ENCODE data around the gene STK32C. TPM values are rescaled to one million over a fixed set of nuclear protein-coding genes. Genes with fewer than 3 reads are reported as not detected.

Gene STK32C
- total RNA-seq, 1 donor from 2014 or later: 9.4 TPM

GRCh38 chr10:132174237-132174636 lies 133.5 kb downstream of the STK32C start:
- intact Hi-C loops (cut with micrococcal nuclease): no loop called here

DNA sequence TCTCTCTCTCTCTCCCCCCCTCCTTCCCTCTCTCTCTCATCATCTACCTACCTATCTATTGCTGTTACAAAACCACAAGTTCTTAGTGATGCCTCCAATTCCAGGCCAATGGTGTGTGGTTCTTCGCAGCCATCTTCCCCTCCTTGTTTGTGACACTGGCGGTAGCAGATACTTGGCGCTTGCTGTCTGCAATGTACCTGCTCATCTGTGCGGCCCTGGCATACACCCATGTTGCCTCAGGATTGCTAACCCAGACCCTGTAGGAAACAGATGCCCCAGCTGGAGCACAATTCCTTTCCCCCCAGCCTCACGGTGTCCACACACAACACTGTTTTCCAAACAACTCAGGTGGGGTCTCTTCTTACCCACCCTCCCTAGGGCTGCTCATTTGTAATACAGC lies 134.6 kb downstream of the STK32C start:
- intact Hi-C loops (cut with micrococcal nuclease): no loop called here

- intact Hi-C loops (cut with micrococcal nuclease): no loop called here
Measured at GRCh38 chr10:132172091-132173066, 135.4 kb downstream of the STK32C start.

DNA sequence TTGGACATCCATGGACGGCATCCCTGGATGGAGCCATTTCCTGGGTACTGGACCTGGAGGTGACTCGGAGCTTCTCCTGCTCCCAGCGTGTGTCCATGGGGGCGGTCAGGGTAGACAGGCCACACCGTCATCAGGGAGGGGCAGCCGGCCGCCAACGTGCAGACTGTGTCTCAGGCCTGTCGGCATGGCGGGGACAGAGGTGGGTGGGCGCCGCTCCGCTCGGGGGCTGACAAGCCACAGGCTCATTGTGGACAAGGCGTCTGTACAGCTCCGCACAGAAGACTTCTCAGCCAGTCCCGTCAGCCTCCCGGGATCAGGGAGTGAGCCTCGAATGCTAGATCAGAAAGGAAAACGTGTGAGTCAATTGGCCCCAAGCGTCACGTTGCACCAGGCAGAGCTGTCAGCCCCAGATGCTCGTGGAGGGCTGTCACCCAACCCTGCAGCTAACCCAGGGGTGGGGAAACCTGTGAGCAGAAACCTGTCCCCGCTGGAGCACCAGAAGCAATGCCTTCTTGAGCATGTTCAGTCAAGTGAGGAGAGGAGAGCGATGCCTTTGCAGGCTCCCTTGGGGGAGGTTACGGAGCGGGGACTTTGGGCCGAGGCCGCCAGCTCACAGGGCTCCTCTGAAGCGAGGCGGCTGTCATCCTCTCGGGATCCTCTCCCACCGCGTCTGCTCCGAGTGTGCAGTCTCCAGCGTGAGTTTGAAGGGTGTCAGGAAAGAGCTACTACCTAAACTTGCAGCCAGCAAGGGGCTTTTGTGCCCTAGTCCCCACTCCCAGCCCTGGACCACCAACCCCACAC lies 137.0 kb downstream of the STK32C start:
- intact Hi-C loops (cut with micrococcal nuclease): no loop called here

DNA sequence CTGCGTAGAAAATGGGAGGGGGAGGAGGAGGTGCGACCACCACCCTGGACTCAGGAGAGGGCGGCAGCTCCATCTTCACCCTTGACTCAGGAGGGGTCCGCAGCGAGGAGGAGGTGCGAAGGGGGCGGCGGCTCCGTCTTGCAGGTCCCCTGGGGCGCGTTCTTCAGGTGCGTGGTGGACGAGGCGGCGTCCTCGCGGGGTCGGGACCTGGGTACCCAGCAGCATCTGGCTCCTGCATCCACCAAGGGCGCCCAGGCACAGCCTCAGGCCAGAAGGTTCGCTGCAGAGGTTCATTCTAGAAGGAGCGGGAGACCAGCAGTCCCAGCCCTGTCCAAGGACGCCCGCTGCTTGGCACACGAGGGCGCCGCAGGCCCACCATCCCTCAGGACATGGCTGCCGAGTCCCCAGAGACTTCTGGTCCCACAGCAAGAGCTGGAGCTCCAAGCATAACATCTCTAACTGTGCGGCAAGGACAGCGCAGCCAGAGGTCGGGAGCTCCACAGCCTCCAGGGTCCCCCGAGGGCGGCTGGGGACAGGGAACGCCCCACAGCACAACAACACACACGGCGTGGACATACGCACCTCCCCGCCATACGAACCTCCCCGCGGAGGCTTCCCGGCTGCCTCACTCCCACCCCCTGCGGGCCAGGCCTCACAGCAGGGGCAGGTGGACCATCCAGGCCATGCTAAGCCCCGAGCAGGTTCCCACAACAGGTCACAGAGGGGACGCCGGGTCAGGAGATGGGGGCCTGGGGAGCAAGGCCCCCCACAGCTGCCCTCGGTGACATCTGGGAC lies 137.8 kb downstream of the STK32C start:
- intact Hi-C loops (cut with micrococcal nuclease): no loop called here

GRCh38 chr10:132169031-132169765 lies 138.6 kb downstream of the STK32C start:
- intact Hi-C loops (cut with micrococcal nuclease): no loop called here

DNA sequence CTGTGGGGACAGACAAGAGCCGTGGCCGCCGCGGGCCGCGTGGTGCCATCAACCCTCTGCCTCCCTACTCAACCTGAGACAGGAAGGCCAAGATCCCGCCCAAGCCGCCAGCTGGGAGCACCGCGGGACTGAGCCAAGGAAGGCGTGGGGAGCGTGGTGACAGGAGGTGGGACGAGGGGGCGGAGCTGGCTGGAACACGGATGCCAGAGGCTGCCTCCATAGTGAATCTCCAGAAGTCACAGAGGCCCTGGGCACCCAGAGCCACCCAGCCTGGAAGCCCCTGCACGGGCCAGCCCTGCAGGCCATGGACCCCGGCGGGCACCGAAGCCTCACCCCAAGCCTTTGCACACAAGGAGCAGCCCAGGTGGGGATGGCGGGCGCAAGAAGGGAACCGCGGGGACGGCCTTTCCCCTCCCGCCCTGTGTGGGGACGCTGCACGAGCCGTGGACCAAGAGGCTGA lies 139.1 kb downstream of the STK32C start:
- intact Hi-C loops (cut with micrococcal nuclease): no loop called here

DNA sequence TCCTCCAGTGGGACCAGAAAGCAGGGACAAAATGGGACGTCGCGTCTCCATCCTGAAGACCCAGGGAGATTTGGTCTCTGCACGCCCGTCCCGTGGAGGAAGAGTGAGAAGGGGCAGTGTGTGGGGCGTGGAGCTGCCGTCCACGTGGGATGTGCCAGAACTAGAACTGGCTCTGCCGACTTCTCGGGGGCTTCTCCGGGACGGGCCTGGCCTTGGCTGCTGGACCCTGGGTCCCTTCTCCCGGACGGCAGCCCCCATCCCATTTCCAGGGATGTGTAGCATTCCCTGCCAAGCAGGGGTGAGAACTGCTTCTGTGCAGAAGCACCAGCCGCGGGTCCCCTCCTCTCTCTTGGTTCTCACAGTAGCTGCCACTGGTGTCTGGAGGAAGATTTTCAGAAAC lies 139.8 kb downstream of the STK32C start:
- intact Hi-C loops (cut with micrococcal nuclease): no loop called here

- intact Hi-C loops (cut with micrococcal nuclease): no loop called here
Measured at GRCh38 chr10:132167041-132167674, 140.6 kb downstream of the STK32C start.

GRCh38 chr10:132166216-132166950 lies 141.4 kb downstream of the STK32C start:
- intact Hi-C loops (cut with micrococcal nuclease): no loop called here

GRCh38 chr10:132165416-132165980 lies 142.3 kb downstream of the STK32C start:
- intact Hi-C loops (cut with micrococcal nuclease): no loop called here

GRCh38 chr10:132164761-132165278 lies 142.9 kb downstream of the STK32C start:
- intact Hi-C loops (cut with micrococcal nuclease): no loop called here

DNA sequence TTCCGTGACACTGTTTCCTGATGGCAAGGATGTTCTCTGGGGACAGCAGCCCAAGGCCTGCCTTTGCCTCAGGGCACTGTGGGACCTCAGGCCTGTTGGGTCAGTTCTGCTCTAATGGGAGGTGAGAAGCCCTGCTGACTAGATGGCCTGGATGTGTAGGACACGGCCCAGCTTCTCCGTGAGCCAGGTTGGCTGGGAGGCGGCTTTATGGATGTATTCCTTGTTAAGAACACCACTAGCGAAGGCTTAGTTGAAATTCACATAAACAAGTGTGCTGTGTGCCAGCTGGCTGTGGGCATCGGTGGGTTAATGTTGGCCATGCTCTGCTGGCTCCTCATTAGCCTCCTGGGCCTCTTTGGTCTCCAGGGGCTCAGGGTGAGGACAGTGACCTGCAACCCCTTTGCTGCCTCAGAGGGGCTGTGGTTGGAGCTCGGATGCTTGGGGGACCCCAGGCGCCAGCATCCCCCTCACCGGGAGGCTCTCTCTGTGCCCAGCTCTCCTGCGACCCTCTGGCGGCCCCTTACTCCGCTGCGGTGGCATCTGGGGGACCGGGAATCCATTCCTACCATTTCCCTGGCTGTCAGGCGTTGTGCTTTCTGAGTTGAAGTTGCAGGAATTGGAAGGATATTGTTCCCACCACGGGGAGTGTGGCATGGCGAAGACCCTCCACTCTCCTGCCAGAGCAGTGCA lies 143.8 kb downstream of the STK32C start:
- intact Hi-C loops (cut with micrococcal nuclease): loop anchor here (1.0 to 2.0 kb wide), 2 partner anchors 144 to 167 kb away; no protein-coding TSS in a partner anchor

GRCh38 chr10:132163278-132163765 lies 144.4 kb downstream of the STK32C start:
- intact Hi-C loops (cut with micrococcal nuclease): loop anchor here (1.0 to 2.0 kb wide), 2 partner anchors 145 to 167 kb away; no protein-coding TSS in a partner anchor

- intact Hi-C loops (cut with micrococcal nuclease): loop anchor here (1.0 to 2.0 kb wide), 5 partner anchors 23 to 375 kb away; partner anchors contain the start of gene INPP5A
Measured at GRCh38 chr10:132162590-132163277, 145.0 kb downstream of the STK32C start.

DNA sequence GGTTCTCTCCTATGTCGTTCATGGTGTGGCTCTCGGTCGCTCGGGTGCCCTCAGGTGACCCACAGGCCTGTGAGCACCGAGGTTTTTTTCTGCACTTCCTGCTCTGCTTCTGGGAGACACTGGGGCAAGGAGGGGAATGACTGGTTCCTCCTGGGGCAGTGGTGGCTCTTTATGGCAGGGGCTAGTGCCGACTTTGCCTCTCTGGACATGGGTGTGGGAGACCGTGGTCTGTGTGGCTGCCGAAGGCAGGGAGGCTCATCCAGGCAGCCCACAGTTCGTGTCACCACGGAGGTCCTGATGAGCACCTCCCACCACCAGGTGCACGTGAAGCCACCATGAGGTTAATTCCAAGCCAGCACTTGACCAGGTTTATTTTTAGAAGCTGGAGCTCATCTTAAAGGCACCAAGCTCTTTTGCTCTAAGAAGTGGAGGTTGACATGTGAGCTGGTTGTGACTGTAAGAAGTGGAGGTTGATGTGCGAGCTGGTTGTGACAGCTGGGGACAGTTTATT lies 145.7 kb downstream of the STK32C start:
- intact Hi-C loops (cut with micrococcal nuclease): loop anchor here (1.0 to 2.0 kb wide), 4 partner anchors 23 to 375 kb away; partner anchors contain the start of gene INPP5A

Measured in T-helper 1 cell treated with Interleukin-12 subunit alpha and Interleukin-12 subunit beta and Interleukin-4 antibody, amounts not matched to agents 30 ng/mL and 1 ng/mL, for 36 hours (primary cell).